Measurements from ENCODE around the gene MAPK4.
A peak's percentile ranks its signal among the peaks of the same experiment; 100 is the strongest.
"Not testable (repeated sequence)": the region's sequence is repeated elsewhere in the genome, so short reads cannot be mapped to it uniquely, and the experiment has no call there.

Gene MAPK4

DNA sequence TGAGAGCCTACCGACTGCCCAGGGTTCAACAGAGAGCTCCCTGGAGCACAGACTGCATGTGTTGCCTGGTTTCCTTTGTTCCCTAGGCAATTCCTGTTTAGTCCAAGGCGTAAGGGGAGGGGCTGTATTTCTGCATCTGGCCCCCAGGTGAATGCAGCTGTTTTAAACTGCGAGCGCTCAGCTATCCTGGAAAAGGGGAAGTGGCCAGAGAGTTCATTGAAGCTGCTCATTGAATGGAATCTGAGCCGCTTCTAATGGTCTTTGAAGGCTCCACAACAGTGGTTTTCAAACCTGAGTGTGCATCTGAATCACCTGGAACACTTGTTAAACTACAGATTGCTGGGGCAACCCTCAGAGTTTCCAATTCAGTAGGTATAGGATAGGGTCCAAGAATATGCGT, 18.1 kb downstream of the MAPK4 start:
- no peak for DNase-seq

DNA sequence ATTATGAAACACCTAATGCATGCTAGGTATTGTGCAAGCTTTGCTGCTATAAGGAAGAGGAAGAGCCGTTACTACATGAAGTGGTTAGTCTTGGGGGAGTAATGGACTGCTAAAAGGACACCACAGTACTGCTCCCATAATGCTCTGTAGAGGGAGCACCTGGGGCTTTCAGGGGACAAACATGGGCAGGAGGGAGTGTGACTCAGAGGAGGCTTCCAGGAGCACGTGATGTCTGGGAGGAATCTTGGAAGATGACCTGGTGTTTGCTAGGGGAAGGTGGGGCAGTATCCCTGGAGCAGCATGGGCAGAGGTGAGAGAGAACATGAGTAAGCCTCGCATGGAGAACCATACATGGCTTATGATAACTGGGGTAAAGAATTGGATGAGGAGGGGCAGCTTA, 18.8 kb downstream of the MAPK4 start:
- DNase-seq = no peak

DNA sequence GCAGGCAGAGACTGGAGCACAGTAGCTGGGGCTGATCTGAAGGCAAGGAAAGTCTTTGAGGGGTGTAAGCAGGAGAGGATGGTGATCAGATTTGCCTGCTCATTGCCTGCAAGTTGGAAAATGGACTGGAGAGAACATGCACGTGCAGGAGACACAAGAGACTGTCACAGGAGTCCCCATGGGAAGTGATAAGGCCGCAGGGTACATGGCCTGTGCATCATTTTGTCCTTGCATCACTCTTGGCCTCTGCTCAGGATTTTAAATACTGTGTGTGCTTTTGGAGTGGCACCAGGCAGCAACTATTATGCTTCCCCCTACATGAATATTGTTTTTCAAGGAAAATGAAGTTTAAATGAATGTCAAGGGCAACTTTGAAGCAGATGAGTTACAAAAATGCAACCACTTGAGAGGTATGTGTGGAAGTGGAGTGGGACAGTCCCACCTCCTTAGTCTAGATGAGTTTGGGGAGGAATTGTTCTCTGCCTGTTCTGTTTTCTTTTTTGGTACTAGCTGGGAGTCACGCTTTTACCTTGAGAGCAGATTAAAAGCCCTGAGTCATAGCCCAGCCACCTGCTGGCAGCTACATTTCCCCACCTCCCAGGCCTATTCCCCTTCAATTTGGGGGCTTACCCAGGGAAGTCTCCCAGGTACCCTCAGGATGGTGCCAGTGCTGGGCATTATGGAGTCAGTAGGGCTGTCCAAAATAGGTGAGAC, 19.3 kb downstream of the MAPK4 start:
- no peak for DNase-seq

DNA sequence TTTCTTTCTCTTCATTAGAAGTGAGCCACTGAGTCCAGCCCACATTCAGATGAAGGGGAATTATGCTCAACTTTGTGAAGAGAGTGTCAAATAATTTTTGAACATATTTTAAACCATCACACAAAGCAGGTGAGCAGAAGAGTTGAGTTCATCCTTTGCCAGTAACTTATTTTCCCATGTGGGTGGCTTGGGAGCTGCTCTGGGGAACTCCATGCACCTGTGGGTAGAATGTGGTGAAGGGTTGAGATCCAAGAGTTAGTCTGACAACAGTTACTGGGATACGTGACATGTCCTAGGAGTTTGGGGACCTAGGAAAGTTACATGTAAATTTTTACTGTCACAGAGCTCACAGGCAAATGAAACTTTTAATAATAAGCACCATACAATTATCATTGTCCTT, 21.6 kb downstream of the MAPK4 start:
- no peak for DNase-seq

DNA sequence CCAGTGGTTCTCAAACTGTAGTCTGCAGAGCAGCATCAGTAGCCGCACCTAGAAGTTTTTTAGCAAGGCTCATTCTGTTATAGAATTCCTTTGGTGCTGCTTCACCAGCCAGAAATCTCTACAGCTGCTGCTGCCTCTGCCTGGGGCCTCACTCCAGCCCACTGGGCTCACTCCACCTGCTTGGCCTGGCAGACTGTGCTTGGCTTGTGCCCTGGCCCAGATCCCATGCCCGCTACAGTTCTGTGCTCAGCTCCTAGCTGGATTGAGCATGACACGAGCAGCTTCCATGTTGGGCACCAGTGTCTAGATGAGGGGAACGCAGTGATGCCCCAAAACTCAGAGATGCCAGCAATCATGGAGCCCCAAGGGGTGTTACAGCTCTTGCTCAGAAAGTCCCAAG, 22.6 kb downstream of the MAPK4 start:
- DNase-seq = no peak

DNA sequence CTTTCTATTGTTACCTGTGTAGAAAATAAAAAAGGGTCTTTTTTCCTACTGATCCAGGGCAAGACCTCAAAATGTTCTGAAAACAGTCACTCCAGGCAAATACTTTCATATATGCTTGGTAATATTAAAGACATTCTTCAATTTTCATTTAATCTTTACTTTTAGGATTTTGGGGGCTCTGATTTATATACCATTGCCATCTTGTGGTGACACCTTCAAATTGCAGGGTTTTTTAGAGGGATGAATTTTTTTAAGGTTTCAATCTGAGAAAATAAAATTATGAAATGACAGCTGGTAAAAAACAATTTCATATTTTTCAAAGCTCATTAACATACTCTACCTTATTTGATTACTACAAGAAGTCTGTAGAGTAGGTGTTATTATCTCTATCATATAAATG, 26.8 kb downstream of the MAPK4 start:
- DNase-seq = no peak

DNA sequence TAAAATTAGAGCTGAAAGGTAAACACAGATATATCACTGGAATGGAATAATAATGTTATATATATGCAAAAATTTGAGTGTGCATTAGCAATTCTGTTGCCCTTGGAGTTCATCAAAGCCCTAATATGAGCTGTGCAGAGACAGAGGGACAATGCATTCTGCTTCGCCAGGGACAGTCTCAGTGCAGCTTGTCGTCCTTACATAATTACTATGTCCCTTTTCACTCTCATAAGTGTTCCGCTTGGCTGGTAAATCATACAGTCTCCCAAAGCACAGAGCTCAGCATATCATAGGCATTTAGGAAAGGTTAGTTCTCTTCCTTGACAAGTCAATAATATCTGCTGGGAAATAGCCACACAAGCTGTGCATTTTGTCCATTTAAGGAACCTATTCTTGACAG, 30.7 kb downstream of the MAPK4 start:
- peak; percentile 14 for DNase-seq

DNA sequence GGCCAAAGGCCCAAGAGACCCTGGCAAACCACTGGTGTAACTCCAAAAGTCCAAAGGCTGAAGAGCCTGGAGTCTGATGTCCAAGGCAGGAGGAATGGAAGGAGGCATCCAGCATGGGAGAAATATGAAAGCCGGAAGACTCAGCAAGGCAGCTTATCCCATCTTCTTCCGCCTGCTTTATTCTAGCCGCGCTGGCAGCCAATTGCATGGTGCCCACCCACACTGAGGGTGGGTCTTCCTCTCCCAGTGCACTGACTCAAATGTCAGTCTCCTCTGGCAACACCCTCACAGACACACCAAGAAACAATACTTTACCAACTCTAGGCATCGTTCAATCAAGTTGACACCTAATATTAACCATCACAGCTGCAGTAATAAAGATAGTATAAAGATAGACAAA, 34.1 kb downstream of the MAPK4 start:
- DNase-seq = no peak

DNA sequence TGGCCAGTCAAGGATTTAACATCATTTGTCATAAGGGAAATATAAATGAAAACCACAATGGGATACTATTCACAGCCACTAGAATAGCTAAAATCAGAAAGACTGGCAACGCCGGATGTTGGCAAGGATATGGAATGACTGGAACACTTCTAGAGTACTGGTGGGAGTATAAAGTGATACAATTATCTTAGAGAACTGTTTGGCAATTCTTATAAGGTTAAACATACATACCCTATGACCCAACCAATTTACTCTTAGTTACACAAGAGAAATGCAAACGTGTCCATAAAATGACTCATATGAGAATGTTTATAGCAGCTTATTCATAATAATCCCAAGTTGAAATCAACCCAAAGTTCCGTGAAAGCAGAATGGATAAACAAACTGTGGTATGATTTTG, 35.1 kb downstream of the MAPK4 start:
- no peak for DNase-seq

DNA sequence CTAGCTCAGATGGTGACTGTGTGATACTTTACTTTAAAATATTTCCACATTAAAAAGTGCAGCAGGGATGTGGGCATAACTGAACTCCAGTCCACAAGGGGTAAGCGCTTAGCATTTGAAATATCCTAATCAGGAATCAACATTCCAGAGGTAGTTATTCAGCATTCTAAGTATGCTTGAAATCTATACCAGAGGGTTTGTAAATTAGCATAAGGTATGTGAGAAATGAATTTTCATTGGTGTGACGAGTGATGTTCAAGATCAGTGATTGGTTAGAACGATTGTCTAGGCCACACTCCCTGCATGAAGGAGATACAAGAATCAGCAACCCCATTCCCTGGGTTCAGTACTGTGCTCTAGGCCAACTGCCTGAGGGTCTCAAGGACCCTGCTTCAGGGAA, 42.6 kb downstream of the MAPK4 start:
- no peak for DNase-seq

DNA sequence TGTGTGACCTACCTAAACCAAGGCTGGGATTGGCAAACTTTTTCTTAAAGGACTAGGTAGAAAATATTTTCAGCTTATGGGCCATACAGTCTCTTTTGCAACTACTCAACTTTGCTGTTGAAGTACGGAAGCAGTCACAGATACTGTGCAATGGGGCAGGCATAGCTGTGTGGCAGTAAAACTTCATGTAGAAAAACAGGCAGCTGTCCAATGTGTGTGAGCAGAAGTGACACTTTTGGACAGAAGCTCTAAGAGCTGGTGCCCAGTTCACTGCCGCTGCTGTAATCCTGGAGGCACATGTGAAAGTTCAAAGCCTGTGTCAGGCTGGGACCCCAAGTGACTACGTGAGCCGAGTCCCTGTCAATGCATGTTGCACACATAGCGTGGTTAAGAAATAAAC, 46.7 kb downstream of the MAPK4 start:
- DNase-seq = no peak

DNA sequence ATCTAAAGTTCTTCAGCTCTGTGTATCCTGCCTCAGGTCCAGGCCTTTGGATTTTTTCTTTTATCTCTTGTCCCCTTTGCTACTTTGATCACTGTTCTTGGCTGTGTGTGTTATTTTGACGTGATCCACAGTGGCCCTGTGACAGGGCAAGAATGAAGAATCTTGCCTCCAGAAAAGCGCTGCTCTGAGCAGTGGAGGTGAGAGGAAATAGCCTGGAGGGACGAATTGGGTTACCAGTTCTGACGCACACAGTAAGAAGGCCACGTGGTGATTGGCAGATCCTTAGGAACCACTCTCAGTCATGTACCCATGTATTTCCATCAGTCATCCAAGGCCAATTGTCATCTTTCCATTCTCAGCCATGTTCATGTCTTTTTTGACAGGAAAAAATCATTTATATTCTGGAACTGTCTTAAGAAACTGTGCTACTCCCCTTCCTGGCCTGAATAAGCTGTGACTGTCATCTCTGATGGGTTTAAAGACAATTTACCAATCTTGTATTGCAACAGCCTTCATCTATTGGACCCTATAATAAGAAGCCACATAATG, 47.6 kb downstream of the MAPK4 start:
- no peak for DNase-seq

DNA sequence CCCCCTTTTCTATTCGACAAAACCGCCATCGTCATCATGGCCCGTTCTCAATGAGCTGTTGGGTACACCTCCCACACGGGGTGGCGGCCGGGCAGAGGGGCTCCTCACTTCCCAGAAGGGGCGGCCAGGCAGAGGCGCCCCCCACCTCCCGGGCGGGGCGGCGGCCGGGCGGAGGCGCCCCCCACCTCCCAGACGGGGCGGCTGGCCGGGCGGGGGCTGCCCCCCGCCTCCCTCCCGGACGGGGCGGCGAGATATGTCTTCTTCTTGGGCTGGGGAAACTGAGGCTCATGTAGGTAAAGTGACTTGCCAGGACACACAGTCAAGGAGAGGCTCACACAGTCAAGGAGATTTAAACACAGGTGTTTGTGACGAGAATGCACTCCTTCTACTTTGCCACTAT, 49.3 kb downstream of the MAPK4 start:
- DNase-seq = not testable (repeated sequence)

DNA sequence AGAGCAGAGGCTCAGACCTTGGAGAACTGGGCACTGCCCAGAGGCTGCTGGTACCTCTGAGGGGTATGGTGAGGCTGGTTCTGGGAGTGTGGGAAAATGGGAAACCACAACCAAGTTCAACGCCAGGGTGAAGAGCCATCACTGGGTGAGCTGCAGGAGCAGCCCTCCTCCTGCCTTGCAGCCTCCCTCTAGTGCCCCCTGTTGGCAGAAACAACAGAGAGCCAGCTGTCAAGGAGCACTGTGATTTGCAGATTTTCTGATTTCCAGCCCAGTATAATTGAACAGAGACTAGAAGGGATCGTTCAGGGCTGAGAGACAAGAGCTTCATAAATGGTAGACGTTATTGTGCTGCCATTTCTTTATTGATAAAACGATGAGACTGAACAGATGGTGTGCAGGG, 50.5 kb downstream of the MAPK4 start:
- DNase-seq = no peak

DNA sequence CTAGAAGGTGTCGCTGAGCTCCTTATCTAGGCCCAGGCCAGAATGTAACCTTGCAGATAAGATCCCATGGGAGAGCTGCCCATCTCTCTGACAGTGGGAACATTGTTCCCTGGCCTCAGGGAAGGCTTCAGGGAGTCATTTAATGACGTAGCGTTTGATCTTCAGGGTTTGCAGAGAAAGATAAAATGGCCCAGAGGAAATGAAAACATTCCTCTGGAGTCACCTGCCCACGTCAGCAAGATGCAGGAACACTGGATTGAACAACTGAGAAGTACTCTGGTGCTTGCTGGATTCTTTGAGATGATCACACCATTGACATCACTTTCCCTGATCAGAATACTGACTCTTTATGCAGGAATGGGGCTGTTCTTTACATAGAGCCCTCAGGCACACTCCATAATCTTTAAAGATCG, 51.6 kb downstream of the MAPK4 start:
- no peak for DNase-seq

DNA sequence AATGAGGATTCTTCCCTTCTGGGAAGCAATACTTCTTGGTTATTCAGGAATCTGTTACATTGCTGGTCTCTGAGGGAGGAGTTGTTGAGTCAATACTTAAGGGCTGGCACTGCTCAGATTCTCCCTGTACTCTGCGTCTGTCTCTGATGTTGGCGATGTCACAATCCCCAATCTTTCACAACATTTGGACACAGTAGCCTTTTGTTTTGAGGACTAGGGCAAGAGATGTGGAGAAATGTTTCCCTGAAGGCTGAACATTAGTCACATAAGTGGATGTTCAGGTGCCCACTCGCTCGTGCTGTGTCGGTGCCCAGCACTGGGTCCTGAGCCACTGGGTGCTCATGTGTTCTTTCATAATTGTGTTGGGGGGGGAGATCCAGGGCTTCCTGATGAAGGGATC, 55.0 kb downstream of the MAPK4 start:
- no peak for DNase-seq

DNA sequence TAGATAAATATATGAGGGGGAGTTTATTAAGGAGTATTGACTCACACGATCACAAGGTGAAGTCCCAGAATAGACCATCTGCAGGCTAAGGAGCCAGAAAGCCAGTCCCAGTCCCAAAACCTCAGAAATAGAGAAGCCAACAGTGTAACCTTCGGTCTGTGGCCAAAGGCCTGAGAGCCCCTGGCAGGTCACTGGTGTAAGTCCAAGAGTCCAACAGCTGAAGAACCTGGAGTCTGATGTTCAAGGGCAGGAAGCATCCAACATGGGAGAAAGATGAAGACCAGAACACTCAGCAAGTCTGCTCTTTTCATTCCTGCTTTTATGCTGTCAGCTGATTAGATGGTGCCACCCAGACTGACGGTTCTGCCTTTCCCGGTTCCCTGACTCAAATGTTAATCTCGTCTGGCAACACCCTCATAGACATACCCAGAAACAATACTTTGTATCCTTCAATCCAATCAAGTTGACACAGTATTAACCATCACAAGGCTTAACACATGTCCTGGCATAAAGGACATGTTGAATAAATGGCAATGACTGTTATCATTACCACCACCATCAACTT, 56.7 kb downstream of the MAPK4 start:
- DNase-seq = no peak

DNA sequence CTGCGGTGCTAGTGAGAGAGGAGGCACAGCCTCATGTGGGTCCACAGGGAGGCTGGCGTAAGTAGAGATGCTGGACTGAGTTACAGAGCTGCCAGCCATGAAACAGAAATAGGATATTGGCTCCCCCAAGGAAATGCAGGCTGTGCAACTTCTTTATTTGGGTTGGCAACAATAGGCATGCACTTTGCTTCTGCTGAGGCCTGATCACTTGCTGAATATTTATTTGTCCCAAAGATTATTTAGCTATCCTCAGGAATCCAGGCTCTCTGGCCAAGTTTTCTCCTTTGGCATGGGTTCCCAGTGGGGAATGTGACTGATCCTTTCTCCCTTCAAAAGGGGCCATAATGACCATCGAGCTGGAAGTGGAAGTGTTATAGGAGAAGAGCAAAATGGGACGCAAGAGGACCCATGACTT, 60.0 kb downstream of the MAPK4 start:
- DNase-seq = peak; percentile 44

DNA sequence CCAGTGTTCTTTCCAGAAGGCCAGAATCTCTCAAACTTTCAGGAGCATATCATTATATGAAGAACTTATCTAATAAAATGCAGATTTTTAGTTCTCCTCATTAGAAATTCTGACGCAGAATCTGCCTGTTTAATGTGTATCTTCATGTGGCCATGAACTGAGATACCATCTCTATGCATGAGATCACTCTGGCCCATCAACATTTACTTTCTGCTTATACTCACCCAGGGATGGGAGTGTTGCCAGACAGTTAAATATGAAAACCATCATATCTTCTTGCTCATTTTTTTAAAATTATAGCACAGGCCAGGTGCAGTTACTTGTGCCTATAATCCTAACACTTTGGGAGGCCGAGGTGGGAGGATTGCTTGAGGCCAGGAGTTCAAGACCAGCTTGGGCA, 60.4 kb downstream of the MAPK4 start:
- no peak for DNase-seq

DNA sequence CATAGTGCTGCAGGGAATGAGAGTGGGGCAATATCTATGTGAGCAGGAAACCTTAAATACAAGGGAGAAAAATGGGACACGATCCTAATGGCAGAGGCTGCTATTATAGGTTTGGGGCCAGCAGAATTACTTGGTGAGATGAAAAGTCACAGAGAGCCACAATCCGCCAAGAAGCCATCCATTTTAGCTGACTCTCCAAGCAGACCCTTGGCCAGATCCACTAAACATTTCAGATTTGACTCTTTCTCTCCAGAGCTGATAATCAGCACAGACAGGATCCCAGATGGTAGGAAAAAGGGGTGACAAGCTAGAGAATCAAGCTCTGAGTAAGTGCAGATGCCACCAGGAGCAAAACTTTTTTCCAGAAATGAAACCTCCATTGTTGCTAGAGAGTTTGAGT, 61.5 kb downstream of the MAPK4 start:
- DNase-seq = no peak

DNA sequence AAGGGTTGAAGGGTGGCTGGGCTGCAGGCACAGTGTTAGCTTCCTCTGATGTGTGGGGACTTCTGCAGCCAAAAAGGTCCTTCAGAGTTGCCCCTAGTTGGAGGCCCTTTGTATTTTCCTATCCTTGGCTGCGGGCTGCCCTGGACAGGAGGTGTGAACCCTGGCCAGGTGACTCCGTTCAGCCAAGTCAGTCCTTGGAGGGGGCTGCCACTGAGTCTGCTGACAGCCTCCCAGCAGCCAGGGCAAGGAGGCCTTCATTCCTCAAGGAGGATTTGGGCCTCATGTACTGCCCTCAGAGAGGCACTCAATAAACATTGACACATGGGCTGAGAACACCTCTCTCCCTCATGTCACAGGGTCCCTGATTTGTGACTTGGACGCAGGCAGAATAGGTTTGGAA, 62.4 kb downstream of the MAPK4 start:
- DNase-seq = no peak

DNA sequence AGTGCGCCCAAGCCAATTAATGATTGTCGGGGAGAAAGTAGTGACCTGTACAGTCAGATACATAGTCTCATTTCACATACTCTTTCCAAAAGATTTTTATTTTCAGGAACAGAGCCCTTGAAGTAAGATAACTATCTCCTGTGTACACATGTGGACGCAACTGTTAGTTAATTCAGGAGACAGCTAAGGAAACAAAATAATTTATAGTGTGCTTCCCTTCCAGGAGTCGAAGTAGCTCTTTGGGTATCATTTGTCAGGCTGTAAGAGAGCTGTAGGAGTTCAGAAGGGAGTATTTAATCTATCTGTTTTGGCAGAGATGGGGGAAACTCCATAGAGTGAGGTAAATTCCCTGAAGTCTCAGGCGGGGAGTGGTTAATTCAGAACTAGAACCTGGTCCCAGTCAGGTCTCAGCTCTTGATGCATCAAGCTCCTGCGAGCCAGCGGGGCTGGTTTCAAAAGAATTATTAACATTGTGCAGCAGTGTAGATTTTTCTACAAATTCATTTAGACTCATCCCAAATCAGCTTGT, 63.0 kb downstream of the MAPK4 start:
- no peak for DNase-seq

DNA sequence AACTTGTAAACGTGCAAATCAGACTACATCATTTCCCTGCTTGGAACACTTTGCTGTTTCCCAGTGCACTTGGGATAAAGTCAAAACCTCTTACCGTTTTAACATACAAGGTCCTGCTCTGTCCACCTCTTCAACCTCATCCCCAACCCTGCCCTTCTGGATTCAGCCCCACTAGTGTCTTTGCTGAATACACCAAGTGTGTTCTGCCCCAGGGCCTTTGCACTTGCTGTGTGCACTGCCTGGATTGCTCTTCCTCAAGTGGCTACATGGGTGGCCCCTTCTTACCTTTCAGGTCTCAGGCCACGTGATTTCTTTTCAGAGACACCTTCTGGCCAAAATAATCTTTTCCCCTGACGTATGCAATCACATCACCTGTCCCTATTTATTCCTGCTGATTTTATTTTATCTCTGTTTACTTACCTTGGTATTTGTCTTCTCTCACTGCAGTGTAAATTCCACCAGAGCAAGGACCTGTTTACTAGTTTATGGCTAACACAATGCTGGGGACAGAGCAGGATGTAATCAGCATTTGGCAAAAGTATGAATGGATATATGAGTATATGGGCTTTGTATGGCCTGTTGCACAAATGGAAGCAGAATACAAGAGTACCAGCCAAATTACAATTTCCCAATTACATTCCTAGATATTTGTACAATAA, 63.9 kb downstream of the MAPK4 start:
- no peak for DNase-seq

DNA sequence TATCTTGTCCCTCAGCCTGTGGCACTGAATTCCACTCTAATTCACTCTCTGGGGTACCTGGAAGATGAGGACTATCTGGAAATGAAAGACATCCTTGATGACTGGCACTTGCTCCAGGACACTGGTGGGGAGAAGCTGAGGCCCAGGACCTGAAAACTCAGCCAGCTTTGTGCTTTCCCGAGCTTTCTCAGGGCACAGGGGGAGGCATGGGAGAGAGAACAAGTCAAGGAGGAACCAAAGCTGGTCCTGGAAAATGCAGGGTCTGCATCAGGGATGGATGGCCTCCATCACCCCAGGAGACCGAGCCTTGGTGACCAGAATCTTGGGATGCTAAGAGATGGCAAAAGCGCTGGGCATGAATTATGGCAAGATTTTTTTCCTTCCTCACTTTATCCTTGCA, 65.1 kb downstream of the MAPK4 start:
- no peak for DNase-seq
